ENCODE data around the gene MAP4K5. TPM values are rescaled to one million over a fixed set of nuclear protein-coding genes. Genes with fewer than 3 reads are reported as not detected.

The MAP4K5 gene
- total RNA-seq, 1 experiment from 2014 or later: 42.7 TPM

GRCh38 chr14:50531595-50532501, 521 bp downstream of the MAP4K5 start:
- DNase-seq: peak; percentile 62

More at GRCh38 chr14:50531595-50532501, 521 bp downstream of the MAP4K5 start:
- H3K79me2 ChIP-seq (ENCODE audit: insufficient read depth, low read length): peaks cover 27% of the 10 kb centered on the region; the same call in 1 of the 2 replicates
- peaks cover 31 to 34% of the 10 kb centered on the region in 2 experiments for H3K4me1 Mint-ChIP-seq
- no peak overlapping the region for H2AFZ ChIP-seq (ENCODE audit: low read length)
- peak overlapping the region; percentile 93 for H3K4me3 Mint-ChIP-seq
- no peak overlapping the region for H2BK120ac ChIP-seq (ENCODE audit: low read depth, low read length, poor library complexity, severe bottlenecking)
- no peaks in the 10 kb centered on the region for H4K20me1 ChIP-seq (ENCODE audit: control insufficient read depth, insufficient read depth, insufficient read length)
- H2BK20ac ChIP-seq (ENCODE audit: low read depth, low read length, poor library complexity, severe bottlenecking): no peak overlapping the region
- H3K56ac ChIP-seq (ENCODE audit: insufficient read length, low read depth, low read length): no peak overlapping the region
- no peaks in the 10 kb centered on the region for H3K27me3 ChIP-seq (ENCODE audit: insufficient read depth, low read length)
- no peak overlapping the region for H3K27ac ChIP-seq (ENCODE audit: insufficient read length, low read depth, low read length)
- H3T11ph ChIP-seq (ENCODE audit: low read length): no peak overlapping the region
- peak overlapping the region; percentile 96 for H3K14ac ChIP-seq (ENCODE audit: insufficient read depth, low read length)
- H3K18ac ChIP-seq (ENCODE audit: insufficient read length, low read depth, low read length): peak overlapping the region; percentile 90
- peak overlapping the region; percentile 90 for H3K4me2 ChIP-seq (ENCODE audit: insufficient read depth, insufficient read length, low read length)
- no peak overlapping the region; the same call in 1 of the 2 replicates for H3K4ac ChIP-seq (ENCODE audit: low read depth, low read length)
- H3K79me1 ChIP-seq (ENCODE audit: insufficient read depth, low read depth, low read length, poor library complexity, severe bottlenecking): peaks cover 4% of the 10 kb centered on the region
- peak overlapping the region; percentile 89 for H3K9ac ChIP-seq (ENCODE audit: extremely low read depth, insufficient read length, low read length)
- H3K36me3 Mint-ChIP-seq (ENCODE audit: insufficient read depth in 1 of 3, low read depth in 3 of 3): peaks cover 3 to 11% (median 8%) of the 10 kb centered on the region in 3 experiments; a peak in 6 of 7 replicates
- no peak for TF ChIP-seq CTCF (conservative IDR thresholded peaks at IDR 0.05)
- H3K4me1 ChIP-seq (ENCODE audit: insufficient read depth, low read length): peaks cover 4% of the 10 kb centered on the region; the same call in 1 of the 2 replicates
- H3K9me3 ChIP-seq (ENCODE audit: control insufficient read depth, low read depth, low read length): no peaks in the 10 kb centered on the region
- H2BK5ac ChIP-seq (ENCODE audit: insufficient read length, low read length): no peak overlapping the region
- no peak overlapping the region for H4K8ac ChIP-seq (replicated peaks; ENCODE audit: insufficient read length, low read depth, low read length)
- no CpG with 5 or more reads among the region's 82 CpGs for WGBS (ENCODE audit: extremely low coverage, insufficient read length, low lambda C conversion rate)
- H2AK5ac ChIP-seq (ENCODE audit: insufficient read length, low read length): no peak overlapping the region
- peaks cover 4 to 6% of the 10 kb centered on the region in 2 experiments; a peak in 4 of 5 replicates for H3K9me3 Mint-ChIP-seq
- no peak overlapping the region for H4K5ac ChIP-seq (ENCODE audit: insufficient read length, low read depth, low read length)
- peak overlapping the region in 2 of 3 experiments; percentile 93 to 97; a peak in 5 of 7 replicates for H3K27ac Mint-ChIP-seq
- H2BK12ac ChIP-seq (ENCODE audit: insufficient read length, low read depth, low read length): no peak overlapping the region
- no peak overlapping the region; the same call in 1 of the 2 replicates for H2BK15ac ChIP-seq (ENCODE audit: low read depth, low read length)
- no peaks in the 10 kb centered on the region; the same call in 1 of the 2 replicates for H3K27me3 Mint-ChIP-seq (ENCODE audit: low read depth)
- peak overlapping the region; percentile 17 for H4K91ac ChIP-seq (ENCODE audit: insufficient read length, low read depth, low read length)
- no peak overlapping the region for H3K23ac ChIP-seq (ENCODE audit: insufficient read length, low read depth, low read length)
- peaks cover 16% of the 10 kb centered on the region for H3K23me2 ChIP-seq (ENCODE audit: insufficient read length, low read depth, low read length, poor library complexity, severe bottlenecking)

Measured in H9 (cell line).